ENCODE data around the gene DNAJB8.

Gene DNAJB8

DNA sequence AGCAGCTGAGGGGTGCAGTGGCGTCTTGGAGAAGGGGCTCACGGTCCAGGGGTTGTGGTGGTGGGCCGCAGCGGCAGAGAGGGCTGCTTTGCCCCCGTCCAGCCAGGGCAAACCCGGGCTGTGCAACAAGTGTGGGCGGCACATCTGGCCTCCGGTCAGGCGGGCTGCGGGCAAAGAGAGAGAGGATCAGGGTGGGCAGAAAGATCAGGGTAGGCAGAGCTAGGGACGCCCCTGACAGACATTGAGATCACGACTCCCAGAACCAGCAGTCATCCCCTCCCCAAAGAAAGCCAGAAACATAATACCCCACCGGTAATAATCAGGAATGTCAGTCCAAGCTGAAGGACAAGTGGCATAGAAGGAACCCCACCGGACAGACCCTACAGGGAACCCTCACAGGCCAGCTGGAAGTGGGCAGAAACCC is 19.5 kb upstream of the DNAJB8 start:
- DNase-seq (ENCODE audit: low read depth, low spot score) = no peak
- no peak overlapping the region for H3K4me3 ChIP-seq (ENCODE audit: low read length)

DNA sequence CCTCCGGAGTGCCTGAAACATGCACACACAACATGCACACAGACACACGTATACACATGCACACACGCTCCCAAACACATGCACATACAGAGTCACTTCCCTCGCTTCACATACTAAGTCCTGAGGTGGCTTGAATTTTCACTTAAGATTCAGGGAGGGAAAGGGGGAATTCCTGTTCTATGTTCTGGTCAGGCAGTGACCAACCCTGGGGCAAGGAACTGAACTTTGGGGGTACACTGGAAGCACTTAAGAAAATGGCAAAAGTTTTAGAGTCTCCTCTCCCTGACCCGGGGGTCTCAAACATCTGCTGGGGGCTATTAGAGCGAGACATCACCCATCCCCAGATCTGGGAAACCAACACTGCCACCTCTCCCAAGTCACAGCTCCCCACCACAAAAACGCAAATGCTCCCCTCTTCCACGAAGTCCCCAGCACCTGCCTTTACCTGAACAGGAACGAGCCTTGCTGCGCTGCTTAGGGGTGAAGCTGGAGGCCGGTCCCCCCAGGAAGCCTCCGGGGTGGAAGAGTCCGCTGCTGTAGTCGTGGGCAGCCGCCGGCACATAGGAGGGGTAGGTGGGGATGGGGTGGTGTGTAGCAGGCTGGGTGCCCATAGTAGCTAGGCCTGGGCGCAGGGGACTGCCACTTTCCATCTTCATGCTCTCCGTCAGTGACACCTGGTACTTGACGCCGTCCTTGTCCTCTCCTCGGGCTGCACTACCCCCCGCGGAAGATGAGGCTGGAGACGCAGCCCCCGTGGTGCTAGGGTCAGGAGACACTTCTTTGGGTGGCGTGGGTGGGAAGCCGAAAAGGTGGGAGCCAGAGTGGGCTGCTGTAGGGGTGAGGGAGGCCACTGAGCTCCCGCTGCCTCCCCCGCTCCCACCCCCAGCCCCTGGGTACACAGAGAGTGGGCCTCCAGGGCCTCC is 18.9 kb upstream of the DNAJB8 start:
- H3K4me3 ChIP-seq (ENCODE audit: low read length) = no peak overlapping the region
- no peak for DNase-seq (ENCODE audit: low read depth, low spot score)

DNA sequence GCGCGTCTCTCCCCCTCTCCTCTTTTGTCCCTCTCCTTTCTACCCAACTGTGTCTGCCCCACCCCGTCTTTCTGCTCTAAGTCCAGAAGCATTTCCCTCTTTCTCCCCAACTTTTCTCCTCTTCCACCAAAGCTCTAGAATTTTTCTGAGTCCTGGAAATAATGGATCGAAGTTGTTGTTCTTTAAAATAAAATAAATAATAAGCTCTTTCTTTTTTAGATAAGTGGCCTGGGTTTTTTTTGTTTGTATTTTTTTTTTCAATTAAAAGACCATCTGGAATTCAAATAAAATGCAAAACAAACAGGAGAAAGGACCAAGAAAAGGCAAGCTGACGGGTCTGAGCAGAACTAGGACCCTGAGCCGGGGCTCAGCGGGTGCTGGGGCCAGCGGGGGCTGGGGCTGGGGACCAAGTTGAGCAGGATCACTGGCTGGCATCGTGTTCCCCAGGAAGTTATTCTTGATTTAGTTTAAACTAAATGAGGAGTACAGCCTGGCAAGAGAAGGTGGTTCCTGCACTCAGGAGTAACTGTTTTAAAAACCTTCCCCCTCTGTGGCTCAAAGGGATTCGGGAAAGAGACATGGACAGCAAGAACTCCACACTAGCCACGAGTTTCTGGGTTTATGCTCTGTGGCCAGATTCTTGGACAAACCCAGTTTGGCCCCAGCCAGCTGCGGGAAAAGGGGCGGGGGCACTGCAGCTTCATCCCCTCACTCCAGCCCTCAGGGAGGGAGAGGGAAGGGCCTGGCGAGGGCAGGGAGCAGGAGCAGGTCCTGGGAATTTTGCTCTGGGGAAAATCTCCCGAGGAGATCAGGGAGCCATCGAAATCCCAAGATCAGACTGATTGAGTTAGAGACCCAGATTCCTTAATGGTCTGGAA is 18.0 kb upstream of the DNAJB8 start:
- no peak overlapping the region for H3K4me3 ChIP-seq (ENCODE audit: low read length)
- DNase-seq (ENCODE audit: low read depth, low spot score) = no peak

DNA sequence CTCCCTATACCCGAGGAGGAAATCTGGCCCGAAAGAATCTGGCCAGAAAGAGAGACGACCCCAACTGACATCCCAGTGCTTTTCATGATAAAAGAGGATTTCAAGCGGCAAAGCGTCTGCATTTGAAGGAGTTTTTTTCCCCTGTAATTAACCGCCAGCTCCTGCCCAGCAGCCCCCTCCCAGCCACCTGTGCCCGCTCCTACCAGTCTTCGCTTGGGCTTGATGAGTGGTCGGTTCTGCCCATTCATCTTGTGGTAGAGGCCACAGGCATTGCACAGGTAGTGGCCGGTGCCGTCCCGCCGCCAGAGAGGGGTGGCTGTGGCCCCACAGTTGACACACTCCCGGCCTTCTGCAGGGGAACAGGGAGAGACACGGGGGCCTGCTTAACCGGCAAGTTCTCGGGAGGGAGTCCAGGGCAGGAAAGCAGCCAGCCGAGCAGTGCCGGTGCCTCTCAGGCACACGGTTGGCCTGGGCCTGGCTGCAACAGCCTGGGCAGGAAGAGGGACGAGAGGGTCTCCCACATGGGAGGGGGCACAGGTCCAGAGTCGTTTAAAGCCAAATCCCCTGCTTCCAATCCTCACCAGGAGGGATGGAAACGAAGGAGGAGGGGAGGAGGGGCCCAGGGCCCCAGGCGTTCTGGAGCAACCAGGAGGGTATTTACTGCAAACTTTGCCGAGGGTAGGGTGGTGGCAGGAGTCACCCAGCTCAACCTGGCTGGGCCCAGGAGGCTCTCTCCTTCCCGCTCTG is 17.1 kb upstream of the DNAJB8 start:
- DNase-seq (ENCODE audit: low read depth, low spot score) = no peak
- H3K4me3 ChIP-seq (ENCODE audit: low read length) = no peak overlapping the region

DNA sequence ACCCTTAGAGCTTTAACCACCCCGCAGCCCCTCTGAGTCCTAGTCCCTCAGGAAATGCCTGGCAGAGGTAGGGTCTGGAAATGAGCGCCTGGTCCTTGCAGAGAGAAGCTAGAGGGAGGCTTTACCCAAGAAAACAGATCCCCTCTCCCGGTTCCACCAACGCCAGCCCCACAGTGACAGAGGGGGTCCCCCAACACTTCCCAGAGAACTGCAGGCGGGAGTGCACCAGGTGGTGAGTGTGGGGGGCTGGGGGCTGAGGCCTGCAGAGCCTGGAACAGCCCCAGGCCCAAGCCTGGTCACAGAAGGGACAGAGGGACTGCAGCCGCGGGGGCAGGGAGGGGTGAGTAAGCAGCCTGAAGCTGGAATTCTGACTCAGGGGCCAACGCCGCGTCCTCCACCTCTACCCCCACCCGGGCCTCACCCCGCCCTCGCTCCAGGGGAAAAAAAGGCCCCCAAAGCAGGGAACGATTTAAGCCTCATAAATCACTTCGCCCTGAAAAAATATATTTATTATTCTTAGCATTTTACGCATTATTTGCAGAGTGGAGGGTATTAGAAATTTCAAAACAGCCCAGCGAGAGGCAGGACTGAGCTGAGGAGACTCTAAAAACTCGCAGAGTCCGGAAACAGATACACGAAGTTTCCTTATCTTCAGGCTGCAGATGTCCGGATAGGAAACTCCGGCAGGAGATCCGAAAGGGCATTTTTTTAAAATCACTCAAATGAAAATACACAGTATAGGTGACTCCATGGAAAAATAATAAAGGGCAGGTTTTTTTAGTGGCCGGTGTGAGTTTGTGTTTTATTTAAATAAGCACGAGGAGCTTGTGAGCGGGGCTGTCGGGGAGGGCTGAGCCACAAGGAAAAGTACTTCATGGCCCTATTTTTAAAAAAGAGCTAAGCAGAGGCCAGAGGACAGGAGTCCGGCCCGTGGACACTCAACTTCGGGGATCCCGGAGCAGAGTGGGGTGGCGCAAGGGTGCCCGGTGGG is 16.3 kb upstream of the DNAJB8 start:
- peak; percentile 38 for DNase-seq (ENCODE audit: low read depth, low spot score)
- H3K4me3 ChIP-seq (ENCODE audit: low read length) = no peak overlapping the region; the same call in 1 of the 2 replicates

DNA sequence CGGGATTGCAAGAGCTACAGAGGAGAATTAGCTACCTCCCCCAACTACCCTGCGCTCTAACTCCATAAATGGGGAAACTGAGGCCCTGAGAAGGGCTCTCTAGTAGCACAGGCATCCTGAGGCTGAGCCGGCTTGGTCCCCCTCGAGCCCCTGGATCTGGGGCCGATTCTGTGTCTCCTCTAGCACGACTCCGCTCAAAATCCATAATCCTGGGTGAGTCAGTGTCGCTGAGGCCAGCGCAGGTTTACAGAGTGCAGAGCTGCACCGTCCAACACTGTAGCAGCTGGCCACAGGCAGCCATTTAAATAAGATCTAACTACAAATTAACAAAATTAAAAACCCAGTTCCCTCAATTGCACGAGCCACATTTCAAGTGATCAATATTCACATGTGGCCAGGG is 15.5 kb upstream of the DNAJB8 start:
- H3K4me3 ChIP-seq (ENCODE audit: low read length) = no peak overlapping the region
- no peak for DNase-seq (ENCODE audit: low read depth, low spot score)

DNA sequence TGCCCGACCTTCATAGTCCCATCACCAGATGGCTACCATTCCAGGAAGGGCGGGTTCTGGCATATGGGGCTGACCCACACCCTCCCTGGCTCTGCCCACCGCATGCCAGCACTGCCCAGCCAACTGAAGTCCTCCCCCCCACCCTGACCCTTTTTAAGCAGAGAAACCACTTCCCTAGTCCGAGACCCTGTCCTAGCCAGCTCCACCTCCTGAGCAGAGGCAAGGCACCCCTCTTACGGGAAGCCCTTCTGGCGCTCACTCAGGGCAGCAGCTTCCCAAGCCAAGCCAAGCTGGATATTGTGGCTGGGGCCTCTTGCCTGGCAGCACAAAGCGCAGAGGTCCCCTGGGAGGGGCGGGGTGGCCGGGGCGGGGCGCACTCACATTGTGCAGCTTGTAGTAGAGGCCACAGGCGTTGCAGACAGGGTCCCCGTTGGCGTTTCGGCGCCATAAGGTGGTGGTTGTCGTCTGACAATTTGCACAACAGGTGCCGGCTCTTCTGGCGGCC is 14.8 kb upstream of the DNAJB8 start:
- no peak for DNase-seq (ENCODE audit: low read depth, low spot score)
- no peak overlapping the region for H3K4me3 ChIP-seq (ENCODE audit: low read length)

DNA sequence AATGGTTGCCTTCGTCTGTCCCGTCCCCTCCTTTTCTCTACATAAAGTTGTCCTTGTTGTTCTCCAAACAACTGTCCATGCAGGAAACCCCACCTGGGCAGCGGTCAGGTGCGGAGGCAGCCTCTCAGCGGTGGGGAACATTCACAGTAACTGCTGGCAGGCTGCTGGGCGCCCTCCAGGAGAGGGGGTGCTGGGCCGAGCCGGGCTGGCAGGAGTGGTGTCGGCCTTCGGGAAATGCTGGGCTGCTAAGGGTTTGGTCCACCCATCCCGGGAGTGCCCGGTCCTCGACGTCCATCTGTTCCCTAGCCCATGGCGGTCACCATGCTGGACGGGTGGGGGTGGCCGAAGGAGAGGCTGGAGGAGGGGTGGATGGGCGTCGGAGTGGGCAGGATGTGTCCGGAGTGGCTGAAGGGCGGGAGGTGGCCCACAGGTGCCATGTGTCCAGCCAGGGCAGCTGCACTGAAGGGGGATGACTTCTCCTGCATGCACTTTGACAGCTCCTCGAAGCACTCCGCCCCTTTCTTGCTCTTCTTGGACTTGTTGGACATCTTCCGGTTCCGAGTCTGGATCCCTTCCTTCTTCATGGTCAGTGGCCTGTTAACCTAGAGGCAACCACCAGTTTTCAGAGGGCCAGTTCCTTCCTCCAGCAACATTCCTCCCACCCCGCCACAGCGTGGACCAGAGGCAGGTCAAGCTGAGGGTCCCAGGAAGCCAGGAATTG is 14.2 kb upstream of the DNAJB8 start:
- no peak overlapping the region for H3K4me3 ChIP-seq (ENCODE audit: low read length)
- no peak for DNase-seq (ENCODE audit: low read depth, low spot score)

DNA sequence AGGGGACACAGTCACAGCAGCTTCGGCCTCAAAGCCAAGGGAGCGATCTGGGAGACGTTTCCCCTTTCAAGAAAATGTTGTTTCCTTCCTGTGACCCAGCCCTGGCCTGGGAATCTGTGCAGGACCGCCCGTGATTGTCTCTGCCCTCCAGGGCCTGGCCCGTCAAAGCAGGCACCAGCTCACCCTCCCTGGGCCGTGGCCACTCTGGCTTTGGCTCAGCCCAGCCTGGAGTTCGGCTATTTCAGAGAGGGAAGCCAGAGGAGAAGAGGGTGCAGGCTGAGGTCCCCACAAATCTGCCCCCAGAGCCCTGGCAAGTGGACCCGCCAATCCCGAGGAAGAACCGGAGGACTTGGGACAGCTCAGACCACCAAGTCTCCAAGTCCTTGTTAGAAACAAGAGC is 13.6 kb upstream of the DNAJB8 start:
- no peak for DNase-seq (ENCODE audit: low read depth, low spot score)
- H3K4me3 ChIP-seq (ENCODE audit: low read length) = no peak overlapping the region

DNA sequence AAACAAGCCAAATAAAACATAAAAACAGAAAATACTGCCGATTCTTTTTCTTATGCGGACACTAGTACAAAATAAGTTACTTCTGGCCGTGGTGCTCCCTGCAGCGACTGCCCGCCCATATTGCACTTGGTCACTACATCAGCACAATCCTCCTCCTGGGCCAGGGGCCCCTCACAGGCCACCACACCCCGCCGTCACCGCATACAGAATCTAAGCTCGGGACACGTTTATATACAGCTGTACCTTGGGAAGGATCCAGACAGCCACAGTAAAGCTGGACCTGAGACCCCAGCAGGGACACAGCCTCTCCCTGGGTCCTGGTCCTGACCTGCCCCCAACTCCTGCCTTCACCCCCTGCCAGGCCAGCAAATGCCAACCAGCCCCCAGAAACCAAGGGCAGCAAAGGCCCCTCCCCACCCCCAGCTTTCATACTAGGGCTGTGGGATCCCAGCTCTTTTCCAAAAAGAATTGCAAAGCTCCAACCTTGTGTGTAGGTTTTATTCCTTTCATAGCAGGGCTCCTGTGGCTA is 12.9 kb upstream of the DNAJB8 start:
- no peak for DNase-seq (ENCODE audit: low read depth, low spot score)

DNA sequence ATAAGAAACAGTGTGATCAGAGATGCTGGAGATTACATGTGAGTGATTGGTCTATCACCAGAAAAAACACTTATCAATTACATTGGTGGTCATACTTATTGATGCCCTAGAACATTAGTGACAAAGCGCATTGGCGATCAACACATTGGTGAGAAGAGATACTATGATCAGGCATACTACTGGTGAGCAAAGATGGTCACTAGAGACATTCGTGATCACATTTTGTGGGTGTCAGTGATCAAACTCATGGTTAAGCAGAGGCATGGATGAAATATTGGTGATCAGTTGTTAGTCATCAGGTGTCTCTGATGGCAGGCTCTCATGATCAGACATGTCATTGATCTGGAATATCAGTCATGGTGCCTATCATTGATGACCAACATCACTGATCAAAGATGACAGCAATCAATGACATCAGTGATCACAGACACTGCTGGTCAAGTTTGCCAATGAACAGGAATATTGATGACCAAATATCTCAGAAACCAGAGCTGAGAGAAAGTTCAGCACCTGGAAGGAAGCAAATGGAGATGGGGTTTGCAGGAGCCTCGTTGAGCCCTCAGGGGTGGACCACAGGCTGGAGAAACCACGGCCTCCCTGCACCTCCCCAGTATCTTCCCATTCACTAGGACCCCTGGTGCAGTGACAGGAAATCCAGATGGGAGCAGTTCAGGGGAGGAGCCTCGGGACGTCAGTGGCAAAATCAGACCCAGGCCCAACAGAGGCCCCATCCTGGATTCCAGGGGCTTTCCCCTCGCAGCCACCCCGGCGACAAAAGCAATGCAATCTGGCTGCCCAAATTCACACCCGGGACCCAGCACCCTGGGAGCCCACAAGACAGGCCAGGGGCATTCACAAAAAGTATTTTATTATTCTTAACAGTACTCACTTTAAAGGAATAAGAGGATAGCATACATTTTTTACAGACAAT is 12.2 kb upstream of the DNAJB8 start:
- no peak for DNase-seq (ENCODE audit: low read depth, low spot score)

More for the DNA sequence above, 12.9 kb upstream of the DNAJB8 start:
- no peak overlapping the region for H3K4me3 ChIP-seq (ENCODE audit: low read length)

DNA sequence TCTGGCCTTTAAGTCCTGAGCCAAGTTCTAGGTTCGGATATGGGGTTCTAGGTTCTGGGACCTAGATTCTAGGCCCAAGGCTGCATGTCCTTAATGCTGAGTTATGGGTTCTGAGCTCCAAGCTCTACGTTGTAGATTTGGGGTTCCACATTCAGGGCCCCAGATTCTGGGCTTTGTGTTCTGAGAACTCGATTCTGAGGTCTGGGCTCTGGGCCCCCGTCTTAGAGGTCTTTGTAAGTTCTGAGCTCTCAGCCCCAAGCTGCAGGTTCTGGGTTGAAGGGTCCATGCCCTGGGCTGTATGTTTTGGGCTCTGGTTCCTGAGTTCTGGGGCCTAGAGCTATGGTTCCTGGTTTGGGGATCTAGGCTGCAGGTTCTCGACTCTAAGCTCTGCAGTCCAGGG is 10.0 kb upstream of the DNAJB8 start:
- H3K4me3 ChIP-seq (ENCODE audit: low read length) = no peak overlapping the region
- no peak for DNase-seq (ENCODE audit: low read depth, low spot score)

More for the DNA sequence above, 12.2 kb upstream of the DNAJB8 start:
- H3K4me3 ChIP-seq (ENCODE audit: low read length) = no peak overlapping the region

DNA sequence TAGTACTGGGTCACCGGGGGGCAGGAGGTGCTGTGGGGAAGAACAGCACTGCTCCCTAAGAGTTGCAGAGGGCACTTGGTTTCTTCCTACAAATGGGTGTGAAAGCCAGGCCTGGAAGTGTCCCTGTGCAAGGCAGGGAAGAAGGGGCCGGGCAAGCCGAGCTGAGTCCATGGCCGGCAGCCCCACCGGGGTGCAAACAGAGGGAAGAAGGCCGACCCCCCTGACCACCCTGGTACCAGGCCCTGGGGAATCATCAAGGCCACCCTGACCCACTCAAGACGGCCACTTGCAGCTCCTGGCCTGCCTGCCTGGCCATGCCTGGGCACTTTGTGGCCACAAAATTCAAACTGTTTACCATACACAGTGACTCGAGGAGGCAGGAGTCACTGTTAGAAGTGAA is 8.7 kb upstream of the DNAJB8 start:
- DNase-seq (ENCODE audit: low read depth, low spot score) = no peak
- no peak overlapping the region for H3K4me3 ChIP-seq (ENCODE audit: low read length)

DNA sequence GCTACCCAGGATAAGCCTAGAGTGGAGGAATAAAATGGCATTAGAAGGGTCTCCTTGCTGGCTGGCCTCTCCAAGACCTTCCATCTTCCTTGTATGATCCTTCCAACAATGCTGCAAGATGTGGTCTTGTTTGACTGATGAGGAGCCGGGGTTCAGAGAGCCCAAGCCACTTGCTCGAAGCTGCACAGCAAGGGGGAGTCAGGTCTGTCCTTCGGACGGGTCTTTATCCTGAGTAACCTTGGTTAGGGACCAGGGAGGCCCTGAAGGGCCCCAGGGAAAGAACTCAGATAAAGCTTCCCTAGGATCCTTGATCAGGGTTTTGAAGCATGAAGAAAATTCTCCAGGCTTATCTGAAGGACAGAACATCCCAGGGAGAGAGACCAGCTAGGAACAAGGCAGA is 7.0 kb upstream of the DNAJB8 start:
- H3K4me3 ChIP-seq (ENCODE audit: low read length) = no peak overlapping the region
- no peak for DNase-seq (ENCODE audit: low read depth, low spot score)

DNA sequence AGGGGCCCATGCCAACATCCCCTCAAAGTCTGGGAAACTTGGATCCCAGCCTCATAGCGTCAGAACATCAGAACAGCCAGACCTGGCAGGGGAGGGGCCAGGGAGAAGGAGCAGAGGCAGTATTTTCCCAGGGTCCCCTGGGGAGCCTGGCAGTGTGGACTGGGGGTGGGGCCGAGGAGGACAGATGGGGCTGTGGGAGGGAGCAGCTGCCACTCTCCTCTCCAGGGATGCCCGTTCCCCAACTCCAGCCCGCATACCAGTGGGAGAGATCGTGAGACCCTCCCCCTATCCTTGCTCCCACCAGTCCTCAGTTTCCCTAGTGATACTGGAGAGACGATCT is 6.5 kb upstream of the DNAJB8 start:
- no peak overlapping the region for H3K4me3 ChIP-seq (ENCODE audit: low read length)
- DNase-seq (ENCODE audit: low read depth, low spot score) = no peak

DNA sequence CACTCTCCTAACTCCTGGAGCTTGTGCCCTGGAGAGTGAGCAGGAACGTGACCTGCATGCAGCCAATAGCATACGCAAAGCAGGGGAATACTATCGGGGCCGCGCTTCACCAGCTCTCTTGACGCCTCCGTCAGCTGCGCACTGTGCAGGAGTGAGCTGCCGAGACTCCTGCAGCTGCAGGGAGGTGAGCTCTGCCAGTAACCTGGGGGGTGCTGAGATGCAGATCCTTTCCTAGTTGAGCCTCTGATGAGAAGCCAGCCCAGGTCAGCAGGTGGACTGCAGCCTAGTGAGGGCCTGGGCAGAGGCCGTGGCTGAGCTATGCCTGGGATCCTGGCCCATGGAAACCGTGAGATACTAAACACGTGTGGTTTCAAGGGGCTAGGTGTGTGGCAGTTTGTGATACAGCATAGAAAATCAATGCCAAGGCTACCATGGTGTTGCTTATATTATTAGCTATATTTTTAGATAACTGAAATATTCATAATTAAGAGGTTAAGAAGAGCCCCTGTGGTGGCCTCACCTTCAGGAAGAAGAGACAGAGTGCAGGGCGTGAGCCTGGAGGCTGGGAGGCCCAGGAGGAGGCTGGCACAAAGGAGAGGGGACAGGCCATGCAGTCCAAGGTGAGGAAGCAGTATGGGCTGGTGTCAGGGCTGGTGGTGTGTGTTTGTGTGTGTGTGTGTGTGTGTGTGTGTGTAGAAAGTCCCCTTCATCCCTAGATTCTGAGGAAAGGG is 5.9 kb upstream of the DNAJB8 start:
- no peak overlapping the region for H3K4me3 ChIP-seq (ENCODE audit: low read length)
- no peak for DNase-seq (ENCODE audit: low read depth, low spot score)

Measured in Jurkat, Clone E6-1 (cell line).